WTC11 (cell line): ENCODE data around the gene CHID1. TPM values are rescaled to one million over a fixed set of nuclear protein-coding genes. Genes with fewer than 3 reads are reported as not detected.

Experiments used
- CREM ChIP-seq: sonication (generic); formaldehyde crosslinking; IDR thresholded peaks from 2 replicates; pipeline ENCODE4 v1.8.1; 2022; ENCODE audit warnings: mild to moderate bottlenecking, missing genetic modification reagents, moderate library complexity
- E2F4 ChIP-seq: sonication (generic); formaldehyde crosslinking; IDR thresholded peaks from 2 replicates; pipeline ENCODE4 v1.8.1; 2022; ENCODE audit warnings: low read depth, mild to moderate bottlenecking, moderate library complexity, missing genetic modification reagents, borderline replicate concordance
- FOXK1 ChIP-seq: sonication (generic); formaldehyde crosslinking; IDR thresholded peaks from 2 replicates; pipeline ENCODE4 v1.8.0; 2022; ENCODE audit warnings: mild to moderate bottlenecking, moderate library complexity, missing genetic modification reagents
- FOXP1 ChIP-seq: sonication (generic); formaldehyde crosslinking; IDR thresholded peaks from 2 replicates; pipeline ENCODE4 v1.8.0; 2022; ENCODE audit warnings: missing genetic modification reagents, mild to moderate bottlenecking, moderate library complexity, borderline replicate concordance
- GTF2I ChIP-seq: fragments of 250-450 bp; sonication (Bioruptor Pico); conservative IDR thresholded peaks from 2 replicates; pipeline ENCODE4 v1.4.0; 2021; ENCODE audit warnings: mild to moderate bottlenecking
- IRF2 ChIP-seq: sonication (generic); formaldehyde crosslinking; IDR thresholded peaks from 2 replicates; pipeline ENCODE4 v1.8.0; 2022; ENCODE audit warnings: low read depth, missing genetic modification reagents, borderline replicate concordance
- JUN ChIP-seq: sonication (generic); formaldehyde crosslinking; IDR thresholded peaks from 2 replicates; pipeline ENCODE4 v1.8.0; 2023; ENCODE audit warnings: mild to moderate bottlenecking, missing genetic modification reagents
- MXD4 ChIP-seq: fragments of 250-450 bp; sonication (Bioruptor Pico); IDR thresholded peaks from 2 replicates; pipeline ENCODE4 v1.8.0; 2021; ENCODE audit warnings: mild to moderate bottlenecking, moderate library complexity, borderline replicate concordance
- NFATC4 ChIP-seq: fragments of 250-450 bp; sonication (Bioruptor Pico); IDR thresholded peaks from 2 replicates; pipeline ENCODE4 v1.9.0; 2021; ENCODE audit warnings: mild to moderate bottlenecking
- NFE2L1 ChIP-seq: sonication (generic); formaldehyde crosslinking; IDR thresholded peaks from 2 replicates; pipeline ENCODE4 v1.8.1; 2023; ENCODE audit warnings: missing genetic modification reagents
- PRRX2 ChIP-seq: fragments of 250-450 bp; sonication (Bioruptor Pico); IDR thresholded peaks from 2 replicates; pipeline ENCODE4 v1.8.0; 2021; ENCODE audit warnings: mild to moderate bottlenecking
- TCF7 ChIP-seq: sonication (generic); formaldehyde crosslinking; IDR thresholded peaks from 2 replicates; pipeline ENCODE4 v1.8.0; 2022; ENCODE audit warnings: mild to moderate bottlenecking, low read depth, missing genetic modification reagents, moderate library complexity
- TP53 ChIP-seq: sonication (generic); formaldehyde crosslinking; IDR thresholded peaks from 2 replicates; pipeline ENCODE4 v1.8.1; 2023; ENCODE audit warnings: mild to moderate bottlenecking, missing genetic modification reagents
- ZMAT4 ChIP-seq: fragments of 250-450 bp; sonication (Bioruptor Pico); IDR thresholded peaks from 2 replicates; pipeline ENCODE4 v1.9.0; 2021; ENCODE audit warnings: mild to moderate bottlenecking
- ZNF138 ChIP-seq: sonication (generic); formaldehyde crosslinking; conservative IDR thresholded peaks from 2 replicates; pipeline ENCODE4 v1.8.1; 2022; ENCODE audit warnings: mild to moderate bottlenecking, moderate library complexity, missing genetic modification reagents
- ZNF396 ChIP-seq: fragments of 250-450 bp; sonication (Bioruptor Pico); IDR thresholded peaks from 2 replicates; pipeline ENCODE4 v1.8.0; 2021; ENCODE audit warnings: mild to moderate bottlenecking, moderate library complexity, borderline replicate concordance
- ZNF512 ChIP-seq: sonication (generic); formaldehyde crosslinking; IDR thresholded peaks from 2 replicates; pipeline ENCODE4 v1.8.1; 2022; ENCODE audit warnings: missing genetic modification reagents, borderline replicate concordance
- ZSCAN18 ChIP-seq: fragments of 250-450 bp; sonication (Bioruptor Pico); IDR thresholded peaks from 2 replicates; pipeline ENCODE4 v2.1.2; 2022; ENCODE audit warnings: mild to moderate bottlenecking, moderate library complexity
- total RNA-seq: library from RNA; stranded (reverse); gene quantifications from 3 replicates; pipeline ENCODE4 v1.2.3, GENCODE V29; 2021
- TF ChIP-seq, protein P1 (sequence below): sonication (generic); formaldehyde crosslinking; IDR thresholded peaks from 2 replicates; pipeline ENCODE4 v1.8.0; 2022; ENCODE audit warnings: mild to moderate bottlenecking, missing genetic modification reagents
- TF ChIP-seq, protein P2 (sequence below): fragments of 250-450 bp; sonication (Bioruptor Pico); IDR thresholded peaks from 2 replicates; pipeline ENCODE4 v1.9.0; 2021; ENCODE audit warnings: mild to moderate bottlenecking, borderline replicate concordance
- TF ChIP-seq, protein P3 (sequence below): sonication (generic); formaldehyde crosslinking; IDR thresholded peaks from 2 replicates; pipeline ENCODE4 v1.8.1; 2023; ENCODE audit warnings: mild to moderate bottlenecking, moderate library complexity, missing genetic modification reagents
- TF ChIP-seq, protein P4 (sequence below): sonication (generic); formaldehyde crosslinking; IDR thresholded peaks from 2 replicates; pipeline ENCODE4 v1.8.0; 2022; ENCODE audit warnings: missing genetic modification reagents

Gene CHID1
- total RNA-seq, 1 experiment from 2014 or later = 92.8 TPM

- TF ChIP-seq FOXK1 (CRISPR knock-in tag) (peak; percentile 25; the same call in 1 of the 2 replicates), NFE2L1 (CRISPR knock-in tag) (no peak), ZSCAN18 (CRISPR knock-in tag) (no peak), ZNF138 (CRISPR knock-in tag) (no peak), E2F4 (CRISPR knock-in tag) (0 out of 2 replicates have a peak, but pooled peaks have one; percentile 39), IRF2 (CRISPR knock-in tag) (no peak), ZNF396 (CRISPR knock-in tag) (no peak), ZMAT4 (no peak), NFATC4 (CRISPR knock-in tag) (no peak), MXD4 (CRISPR knock-in tag) (no peak), GTF2I (CRISPR knock-in tag) (no peak), TP53 (CRISPR knock-in tag) (no peak), CREM (peak; percentile 64; the same call in 1 of the 2 replicates), FOXP1 (CRISPR knock-in tag) (no peak; the same call in 1 of the 2 replicates), JUN (CRISPR knock-in tag) (peak; percentile 71; the same call in 1 of the 2 replicates), ZNF512 (CRISPR knock-in tag) (no peak), TCF7 (CRISPR knock-in tag) (no peak), PRRX2 (CRISPR knock-in tag) (no peak)
- TF ChIP-seq, protein P1, sequence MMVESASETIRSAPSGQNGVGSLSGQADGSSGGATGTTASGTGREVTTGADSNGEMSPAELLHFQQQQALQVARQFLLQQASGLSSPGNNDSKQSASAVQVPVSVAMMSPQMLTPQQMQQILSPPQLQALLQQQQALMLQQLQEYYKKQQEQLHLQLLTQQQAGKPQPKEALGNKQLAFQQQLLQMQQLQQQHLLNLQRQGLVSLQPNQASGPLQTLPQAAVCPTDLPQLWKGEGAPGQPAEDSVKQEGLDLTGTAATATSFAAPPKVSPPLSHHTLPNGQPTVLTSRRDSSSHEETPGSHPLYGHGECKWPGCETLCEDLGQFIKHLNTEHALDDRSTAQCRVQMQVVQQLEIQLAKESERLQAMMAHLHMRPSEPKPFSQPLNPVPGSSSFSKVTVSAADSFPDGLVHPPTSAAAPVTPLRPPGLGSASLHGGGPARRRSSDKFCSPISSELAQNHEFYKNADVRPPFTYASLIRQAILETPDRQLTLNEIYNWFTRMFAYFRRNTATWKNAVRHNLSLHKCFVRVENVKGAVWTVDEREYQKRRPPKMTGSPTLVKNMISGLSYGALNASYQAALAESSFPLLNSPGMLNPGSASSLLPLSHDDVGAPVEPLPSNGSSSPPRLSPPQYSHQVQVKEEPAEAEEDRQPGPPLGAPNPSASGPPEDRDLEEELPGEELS (CRISPR knock-in tag) = peak; percentile 68; the same call in 1 of the 2 replicates
- TF ChIP-seq, protein P2, sequence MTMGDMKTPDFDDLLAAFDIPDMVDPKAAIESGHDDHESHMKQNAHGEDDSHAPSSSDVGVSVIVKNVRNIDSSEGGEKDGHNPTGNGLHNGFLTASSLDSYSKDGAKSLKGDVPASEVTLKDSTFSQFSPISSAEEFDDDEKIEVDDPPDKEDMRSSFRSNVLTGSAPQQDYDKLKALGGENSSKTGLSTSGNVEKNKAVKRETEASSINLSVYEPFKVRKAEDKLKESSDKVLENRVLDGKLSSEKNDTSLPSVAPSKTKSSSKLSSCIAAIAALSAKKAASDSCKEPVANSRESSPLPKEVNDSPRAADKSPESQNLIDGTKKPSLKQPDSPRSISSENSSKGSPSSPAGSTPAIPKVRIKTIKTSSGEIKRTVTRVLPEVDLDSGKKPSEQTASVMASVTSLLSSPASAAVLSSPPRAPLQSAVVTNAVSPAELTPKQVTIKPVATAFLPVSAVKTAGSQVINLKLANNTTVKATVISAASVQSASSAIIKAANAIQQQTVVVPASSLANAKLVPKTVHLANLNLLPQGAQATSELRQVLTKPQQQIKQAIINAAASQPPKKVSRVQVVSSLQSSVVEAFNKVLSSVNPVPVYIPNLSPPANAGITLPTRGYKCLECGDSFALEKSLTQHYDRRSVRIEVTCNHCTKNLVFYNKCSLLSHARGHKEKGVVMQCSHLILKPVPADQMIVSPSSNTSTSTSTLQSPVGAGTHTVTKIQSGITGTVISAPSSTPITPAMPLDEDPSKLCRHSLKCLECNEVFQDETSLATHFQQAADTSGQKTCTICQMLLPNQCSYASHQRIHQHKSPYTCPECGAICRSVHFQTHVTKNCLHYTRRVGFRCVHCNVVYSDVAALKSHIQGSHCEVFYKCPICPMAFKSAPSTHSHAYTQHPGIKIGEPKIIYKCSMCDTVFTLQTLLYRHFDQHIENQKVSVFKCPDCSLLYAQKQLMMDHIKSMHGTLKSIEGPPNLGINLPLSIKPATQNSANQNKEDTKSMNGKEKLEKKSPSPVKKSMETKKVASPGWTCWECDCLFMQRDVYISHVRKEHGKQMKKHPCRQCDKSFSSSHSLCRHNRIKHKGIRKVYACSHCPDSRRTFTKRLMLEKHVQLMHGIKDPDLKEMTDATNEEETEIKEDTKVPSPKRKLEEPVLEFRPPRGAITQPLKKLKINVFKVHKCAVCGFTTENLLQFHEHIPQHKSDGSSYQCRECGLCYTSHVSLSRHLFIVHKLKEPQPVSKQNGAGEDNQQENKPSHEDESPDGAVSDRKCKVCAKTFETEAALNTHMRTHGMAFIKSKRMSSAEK = no peak
- TF ChIP-seq, protein P3, sequence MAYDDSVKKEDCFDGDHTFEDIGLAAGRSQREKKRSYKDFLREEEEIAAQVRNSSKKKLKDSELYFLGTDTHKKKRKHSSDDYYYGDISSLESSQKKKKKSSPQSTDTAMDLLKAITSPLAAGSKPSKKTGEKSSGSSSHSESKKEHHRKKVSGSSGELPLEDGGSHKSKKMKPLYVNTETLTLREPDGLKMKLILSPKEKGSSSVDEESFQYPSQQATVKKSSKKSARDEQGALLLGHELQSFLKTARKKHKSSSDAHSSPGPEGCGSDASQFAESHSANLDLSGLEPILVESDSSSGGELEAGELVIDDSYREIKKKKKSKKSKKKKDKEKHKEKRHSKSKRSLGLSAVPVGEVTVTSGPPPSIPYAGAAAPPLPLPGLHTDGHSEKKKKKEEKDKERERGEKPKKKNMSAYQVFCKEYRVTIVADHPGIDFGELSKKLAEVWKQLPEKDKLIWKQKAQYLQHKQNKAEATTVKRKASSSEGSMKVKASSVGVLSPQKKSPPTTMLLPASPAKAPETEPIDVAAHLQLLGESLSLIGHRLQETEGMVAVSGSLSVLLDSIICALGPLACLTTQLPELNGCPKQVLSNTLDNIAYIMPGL (CRISPR knock-in tag) = peak; percentile 68; the same call in 1 of the 2 replicates
- TF ChIP-seq, protein P4, sequence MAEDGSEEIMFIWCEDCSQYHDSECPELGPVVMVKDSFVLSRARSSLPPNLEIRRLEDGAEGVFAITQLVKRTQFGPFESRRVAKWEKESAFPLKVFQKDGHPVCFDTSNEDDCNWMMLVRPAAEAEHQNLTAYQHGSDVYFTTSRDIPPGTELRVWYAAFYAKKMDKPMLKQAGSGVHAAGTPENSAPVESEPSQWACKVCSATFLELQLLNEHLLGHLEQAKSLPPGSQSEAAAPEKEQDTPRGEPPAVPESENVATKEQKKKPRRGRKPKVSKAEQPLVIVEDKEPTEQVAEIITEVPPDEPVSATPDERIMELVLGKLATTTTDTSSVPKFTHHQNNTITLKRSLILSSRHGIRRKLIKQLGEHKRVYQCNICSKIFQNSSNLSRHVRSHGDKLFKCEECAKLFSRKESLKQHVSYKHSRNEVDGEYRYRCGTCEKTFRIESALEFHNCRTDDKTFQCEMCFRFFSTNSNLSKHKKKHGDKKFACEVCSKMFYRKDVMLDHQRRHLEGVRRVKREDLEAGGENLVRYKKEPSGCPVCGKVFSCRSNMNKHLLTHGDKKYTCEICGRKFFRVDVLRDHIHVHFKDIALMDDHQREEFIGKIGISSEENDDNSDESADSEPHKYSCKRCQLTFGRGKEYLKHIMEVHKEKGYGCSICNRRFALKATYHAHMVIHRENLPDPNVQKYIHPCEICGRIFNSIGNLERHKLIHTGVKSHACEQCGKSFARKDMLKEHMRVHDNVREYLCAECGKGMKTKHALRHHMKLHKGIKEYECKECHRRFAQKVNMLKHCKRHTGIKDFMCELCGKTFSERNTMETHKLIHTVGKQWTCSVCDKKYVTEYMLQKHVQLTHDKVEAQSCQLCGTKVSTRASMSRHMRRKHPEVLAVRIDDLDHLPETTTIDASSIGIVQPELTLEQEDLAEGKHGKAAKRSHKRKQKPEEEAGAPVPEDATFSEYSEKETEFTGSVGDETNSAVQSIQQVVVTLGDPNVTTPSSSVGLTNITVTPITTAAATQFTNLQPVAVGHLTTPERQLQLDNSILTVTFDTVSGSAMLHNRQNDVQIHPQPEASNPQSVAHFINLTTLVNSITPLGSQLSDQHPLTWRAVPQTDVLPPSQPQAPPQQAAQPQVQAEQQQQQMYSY (CRISPR knock-in tag) = 0 out of 2 replicates have a peak, but pooled peaks have one; percentile 2
Observed at GRCh38 chr11:842370-843002, 68.1 kb downstream of the CHID1 start, which contains the start of the genes POLR2L and TSPAN4 (continued).
